NCI-H774 (cell line): ENCODE results near the gene SYT5.

Experiments used
- DNase-seq: peaks from one replicate; lab custom pipeline; 2025; lab: John Stamatoyannopoulos, UW

Gene SYT5

GRCh38 chr19:55146078-55146704, 33.9 kb downstream of the SYT5 start:
- peak; percentile 55 for DNase-seq

- no peak for DNase-seq
Measured at GRCh38 chr19:55145232-55145631, 34.9 kb downstream of the SYT5 start.

GRCh38 chr19:55141696-55142095, 38.4 kb downstream of the SYT5 start:
- no peak for DNase-seq

DNA sequence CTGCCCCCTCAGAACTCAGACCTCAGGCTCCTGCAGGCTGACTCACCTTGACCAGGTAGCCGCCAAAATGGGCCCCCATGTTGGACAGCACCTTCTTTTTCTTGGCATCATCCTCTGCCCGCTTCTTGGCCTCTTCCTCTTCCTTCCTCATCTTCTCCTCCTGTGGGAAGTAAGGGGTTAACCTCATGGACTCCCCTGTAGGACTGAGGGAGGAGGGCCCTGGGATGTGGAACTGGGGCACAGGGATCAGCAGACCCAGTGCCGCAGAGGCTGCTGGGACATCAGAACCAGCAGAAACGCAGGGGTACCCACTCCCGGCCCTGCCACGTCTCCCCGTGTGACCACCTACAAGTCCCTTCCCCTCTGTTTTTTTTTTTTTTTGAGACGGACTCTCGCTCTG, 42.2 kb downstream of the SYT5 start:
- DNase-seq: no peak

- DNase-seq: no peak
Measured at GRCh38 chr19:55136399-55137102, 43.5 kb downstream of the SYT5 start.

- DNase-seq: no peak
Measured at GRCh38 chr19:55134736-55135135, 45.4 kb downstream of the SYT5 start.

GRCh38 chr19:55133639-55134444, 46.2 kb downstream of the SYT5 start:
- DNase-seq: no peak

DNA sequence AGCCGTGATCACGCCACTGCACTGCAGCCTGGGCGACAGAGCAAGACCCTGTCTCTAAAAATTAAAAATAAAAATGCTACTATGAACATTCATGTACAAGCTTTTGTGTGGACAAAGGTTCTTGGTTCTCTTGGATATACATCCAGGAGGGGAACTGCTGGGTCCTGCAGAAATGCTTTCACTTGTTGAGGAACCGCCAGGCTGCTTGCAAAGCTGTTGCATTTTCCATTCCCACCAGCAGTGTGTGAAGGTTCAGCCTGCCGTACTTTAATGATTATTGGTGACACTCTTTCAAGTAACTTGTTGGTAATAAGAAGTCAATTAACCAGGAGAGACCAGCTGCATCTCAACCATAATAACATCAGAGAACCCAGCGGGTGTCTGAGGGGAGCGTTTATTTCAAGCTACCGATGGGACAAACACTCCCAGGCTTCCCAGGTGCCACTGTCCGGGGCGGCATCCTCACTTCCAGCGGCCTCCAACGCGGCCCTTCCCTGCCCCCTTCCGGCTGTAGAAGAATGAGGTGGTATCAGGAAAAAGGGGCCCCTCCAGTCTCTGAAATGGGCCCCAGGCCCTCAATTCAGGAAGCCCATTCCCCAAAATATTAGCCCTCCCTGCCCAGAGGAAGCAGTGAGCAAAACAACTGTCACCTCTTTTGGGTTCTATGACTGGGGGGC, 47.5 kb downstream of the SYT5 start:
- no peak for DNase-seq

DNA sequence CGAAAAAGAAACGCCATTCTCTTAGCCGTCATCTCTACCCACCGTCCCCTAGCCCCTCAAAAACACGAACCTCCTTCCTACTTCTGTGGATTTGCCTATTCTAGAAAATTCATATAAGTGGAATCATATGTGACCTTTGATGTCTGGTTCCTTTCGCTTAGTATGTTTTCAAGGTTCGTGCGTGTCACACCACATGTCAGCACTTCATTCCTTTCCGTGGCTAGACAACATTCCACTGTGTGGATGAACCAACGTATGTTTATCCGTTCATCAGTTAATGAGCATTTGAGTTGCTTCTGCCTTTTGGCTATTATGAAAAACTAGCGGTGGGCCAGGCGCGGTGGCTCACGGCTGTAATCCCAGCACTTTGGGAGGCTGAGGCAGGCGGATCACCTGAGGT, 48.7 kb downstream of the SYT5 start:
- no peak for DNase-seq
